Measurements from ENCODE around the gene TDG.

TDG gene

GRCh38 chr12:103933237-103933636 is 32.4 kb upstream of the TDG start:
- Histone ChIP-seq H3K4me3 (ENCODE audit: insufficient read depth, low read depth, low read length, poor library complexity, severe bottlenecking) (no peak overlapping the region), H3K9me3 (ENCODE audit: control insufficient read depth, low read length) (no peaks in the 10 kb centered on the region), H3K27ac (ENCODE audit: insufficient read depth, low read length, poor library complexity, severe bottlenecking) (no peak overlapping the region), H3K4me1 (ENCODE audit: control insufficient read depth, insufficient read depth, low read length, poor library complexity, severe bottlenecking) (peaks cover 20% of the 10 kb centered on the region), H3K27me3 (replicated peaks; ENCODE audit: control insufficient read depth, insufficient read depth, low read length, poor library complexity, severe bottlenecking) (no peaks in the 10 kb centered on the region), H3K36me3 (ENCODE audit: control insufficient read depth, insufficient read depth, low read length) (peaks cover 53% of the 10 kb centered on the region)
- DNase-seq = no peak

- Histone ChIP-seq H3K36me3 (ENCODE audit: control insufficient read depth, insufficient read depth, low read length) (peaks cover 87% of the 10 kb centered on the region), H3K27ac (ENCODE audit: insufficient read depth, low read length, poor library complexity, severe bottlenecking) (no peak overlapping the region), H3K9me3 (ENCODE audit: control insufficient read depth, low read length) (no peaks in the 10 kb centered on the region), H3K27me3 (replicated peaks; ENCODE audit: control insufficient read depth, insufficient read depth, low read length, poor library complexity, severe bottlenecking) (no peaks in the 10 kb centered on the region), H3K4me1 (ENCODE audit: control insufficient read depth, insufficient read depth, low read length, poor library complexity, severe bottlenecking) (peaks cover 12% of the 10 kb centered on the region), H3K4me3 (ENCODE audit: insufficient read depth, low read depth, low read length, poor library complexity, severe bottlenecking) (no peak overlapping the region)
- no peak for DNase-seq
These were observed 29.0 kb upstream of the TDG start for GRCh38 chr12:103936679-103937078.

- Histone ChIP-seq H3K4me1 (ENCODE audit: control insufficient read depth, insufficient read depth, low read length, poor library complexity, severe bottlenecking) (no peaks in the 10 kb centered on the region), H3K9me3 (ENCODE audit: control insufficient read depth, low read length) (no peaks in the 10 kb centered on the region), H3K27ac (ENCODE audit: insufficient read depth, low read length, poor library complexity, severe bottlenecking) (no peak overlapping the region), H3K27me3 (replicated peaks; ENCODE audit: control insufficient read depth, insufficient read depth, low read length, poor library complexity, severe bottlenecking) (no peaks in the 10 kb centered on the region), H3K36me3 (ENCODE audit: control insufficient read depth, insufficient read depth, low read length) (peaks cover 87% of the 10 kb centered on the region), H3K4me3 (ENCODE audit: insufficient read depth, low read depth, low read length, poor library complexity, severe bottlenecking) (no peak overlapping the region)
- DNase-seq = no peak
These were observed 20.7 kb upstream of the TDG start for GRCh38 chr12:103944964-103945363.

GRCh38 chr12:103947871-103948555 is 17.7 kb upstream of the TDG start:
- DNase-seq = no peak
- no peak overlapping the region for H3K4me3 ChIP-seq (ENCODE audit: insufficient read depth, low read depth, low read length, poor library complexity, severe bottlenecking)
- peaks cover 81% of the 10 kb centered on the region for H3K36me3 ChIP-seq (ENCODE audit: control insufficient read depth, insufficient read depth, low read length)
- H3K27ac ChIP-seq (ENCODE audit: insufficient read depth, low read length, poor library complexity, severe bottlenecking) = no peak overlapping the region
- H3K27me3 ChIP-seq (replicated peaks; ENCODE audit: control insufficient read depth, insufficient read depth, low read length, poor library complexity, severe bottlenecking) = no peaks in the 10 kb centered on the region
- H3K9me3 ChIP-seq (ENCODE audit: control insufficient read depth, low read length) = no peaks in the 10 kb centered on the region
- H3K4me1 ChIP-seq (ENCODE audit: control insufficient read depth, insufficient read depth, low read length, poor library complexity, severe bottlenecking) = no peaks in the 10 kb centered on the region

GRCh38 chr12:103948746-103949406 is 16.8 kb upstream of the TDG start:
- Histone ChIP-seq H3K27me3 (replicated peaks; ENCODE audit: control insufficient read depth, insufficient read depth, low read length, poor library complexity, severe bottlenecking) (no peaks in the 10 kb centered on the region), H3K9me3 (ENCODE audit: control insufficient read depth, low read length) (no peaks in the 10 kb centered on the region), H3K4me1 (ENCODE audit: control insufficient read depth, insufficient read depth, low read length, poor library complexity, severe bottlenecking) (no peaks in the 10 kb centered on the region), H3K4me3 (ENCODE audit: insufficient read depth, low read depth, low read length, poor library complexity, severe bottlenecking) (no peak overlapping the region), H3K27ac (ENCODE audit: insufficient read depth, low read length, poor library complexity, severe bottlenecking) (no peak overlapping the region), H3K36me3 (ENCODE audit: control insufficient read depth, insufficient read depth, low read length) (peaks cover 79% of the 10 kb centered on the region)
- no peak for DNase-seq

GRCh38 chr12:103952497-103952896 is 13.2 kb upstream of the TDG start:
- no peak for DNase-seq
- Histone ChIP-seq H3K9me3 (ENCODE audit: control insufficient read depth, low read length) (no peaks in the 10 kb centered on the region), H3K4me3 (ENCODE audit: insufficient read depth, low read depth, low read length, poor library complexity, severe bottlenecking) (no peak overlapping the region), H3K36me3 (ENCODE audit: control insufficient read depth, insufficient read depth, low read length) (peaks cover 51% of the 10 kb centered on the region), H3K27ac (ENCODE audit: insufficient read depth, low read length, poor library complexity, severe bottlenecking) (no peak overlapping the region), H3K27me3 (replicated peaks; ENCODE audit: control insufficient read depth, insufficient read depth, low read length, poor library complexity, severe bottlenecking) (no peaks in the 10 kb centered on the region), H3K4me1 (ENCODE audit: control insufficient read depth, insufficient read depth, low read length, poor library complexity, severe bottlenecking) (peaks cover 15% of the 10 kb centered on the region)

GRCh38 chr12:103955811-103956508 is 9.7 kb upstream of the TDG start:
- H3K36me3 ChIP-seq (ENCODE audit: control insufficient read depth, insufficient read depth, low read length) = peaks cover 30% of the 10 kb centered on the region
- H3K27ac ChIP-seq (ENCODE audit: insufficient read depth, low read length, poor library complexity, severe bottlenecking) = peak overlapping the region; percentile 75
- peak overlapping the region; percentile 72 for H3K4me3 ChIP-seq (ENCODE audit: insufficient read depth, low read depth, low read length, poor library complexity, severe bottlenecking)
- DNase-seq = no peak
- peaks cover 15% of the 10 kb centered on the region for H3K4me1 ChIP-seq (ENCODE audit: control insufficient read depth, insufficient read depth, low read length, poor library complexity, severe bottlenecking)
- no peaks in the 10 kb centered on the region for H3K27me3 ChIP-seq (replicated peaks; ENCODE audit: control insufficient read depth, insufficient read depth, low read length, poor library complexity, severe bottlenecking)
- no peaks in the 10 kb centered on the region for H3K9me3 ChIP-seq (ENCODE audit: control insufficient read depth, low read length)

- Histone ChIP-seq H3K27ac (ENCODE audit: insufficient read depth, low read length, poor library complexity, severe bottlenecking) (peak overlapping the region; percentile 75), H3K36me3 (ENCODE audit: control insufficient read depth, insufficient read depth, low read length) (peaks cover 29% of the 10 kb centered on the region)
- DNase-seq = no peak
These were observed 9.1 kb upstream of the TDG start for GRCh38 chr12:103956509-103957027.

GRCh38 chr12:103957865-103958388 is 7.7 kb upstream of the TDG start:
- H3K27me3 ChIP-seq (replicated peaks; ENCODE audit: control insufficient read depth, insufficient read depth, low read length, poor library complexity, severe bottlenecking) = no peaks in the 10 kb centered on the region
- no peak for DNase-seq
- peaks cover 15% of the 10 kb centered on the region for H3K4me1 ChIP-seq (ENCODE audit: control insufficient read depth, insufficient read depth, low read length, poor library complexity, severe bottlenecking)
- no peak overlapping the region for H3K27ac ChIP-seq (ENCODE audit: insufficient read depth, low read length, poor library complexity, severe bottlenecking)
- no peaks in the 10 kb centered on the region for H3K9me3 ChIP-seq (ENCODE audit: control insufficient read depth, low read length)
- peaks cover 16% of the 10 kb centered on the region for H3K36me3 ChIP-seq (ENCODE audit: control insufficient read depth, insufficient read depth, low read length)
- no peak overlapping the region for H3K4me3 ChIP-seq (ENCODE audit: insufficient read depth, low read depth, low read length, poor library complexity, severe bottlenecking)

More at GRCh38 chr12:103956509-103957027, 9.1 kb upstream of the TDG start:
- no peaks in the 10 kb centered on the region for H3K9me3 ChIP-seq (ENCODE audit: control insufficient read depth, low read length)
- no peaks in the 10 kb centered on the region for H3K27me3 ChIP-seq (replicated peaks; ENCODE audit: control insufficient read depth, insufficient read depth, low read length, poor library complexity, severe bottlenecking)
- peaks cover 15% of the 10 kb centered on the region for H3K4me1 ChIP-seq (ENCODE audit: control insufficient read depth, insufficient read depth, low read length, poor library complexity, severe bottlenecking)
- H3K4me3 ChIP-seq (ENCODE audit: insufficient read depth, low read depth, low read length, poor library complexity, severe bottlenecking) = peak overlapping the region; percentile 72

Measured in effector memory CD4-positive, alpha-beta T cell (primary cell).